Airway epithelial cell (primary cell): ENCODE results near the gene SIAE. TPM values are rescaled to one million over a fixed set of nuclear protein-coding genes. Genes with fewer than 3 reads are reported as not detected.

Experiments
- total RNA-seq: library from RNA; depleted of rRNA; stranded (reverse); fragments of >200 nt; gene quantifications from 2 replicates; pipeline ENCODE4 v1.2.3, GENCODE V29; 2015

The SIAE gene
- 8.6 and 15.2 TPM in 2 replicates for total RNA-seq

GRCh38 chr11:124673333-124674167 lies at the start of gene SIAE, which contains the start of gene SPA17:
TSS of gene SIAE (minus strand) at chr11:124673739. CDS start at chr11:124673708, 31 bp downstream.
TSS of gene SPA17 (plus strand) at chr11:124673904. CDS start at chr11:124675265, 1,361 bp downstream.

GRCh38 chr11:124622531-124623451 lies 50.7 kb downstream of the SIAE start, which contains the start of gene TBRG1:
TSS of gene TBRG1 (plus strand) at chr11:124622864. CDS start at chr11:124623084, 220 bp downstream.

GRCh38 chr11:124611064-124611463 lies 62.5 kb downstream of the SIAE start, which contains the start of gene PANX3:
TSS of gene PANX3 (plus strand) at chr11:124611428. CDS start at chr11:124611557, 129 bp downstream.

Other genes starting within 250 kb of the SIAE start
- not detected in 2 replicates for gene OR8B4, start 248.9 kb downstream of the SIAE start, total RNA-seq
- gene OR8B8, start 228.0 kb downstream of the SIAE start, total RNA-seq = not detected in 2 replicates
- gene OR8B12, start 130.1 kb downstream of the SIAE start, total RNA-seq = not detected in 2 replicates
- not detected in 2 replicates for gene OR8A1, start 103.7 kb downstream of the SIAE start, total RNA-seq
- not detected in 2 replicates for gene PANX3, start 62.3 kb downstream of the SIAE start, total RNA-seq
- 17.5 and 20.5 TPM in 2 replicates for gene TBRG1, start 50.9 kb downstream of the SIAE start, total RNA-seq
- gene SPA17, start 165 bp upstream of the SIAE start, total RNA-seq = 16.2 and 19.5 TPM in 2 replicates
- gene NRGN, start 66.2 kb upstream of the SIAE start, total RNA-seq = 0.28 and 1.7 TPM in 2 replicates
- 0.63 and 2.2 TPM in 2 replicates for gene VSIG2, start 78.5 kb upstream of the SIAE start, total RNA-seq
- gene ESAM, start 88.6 kb upstream of the SIAE start, total RNA-seq = not detected in 2 replicates
- 3.6 and 5.0 TPM in 2 replicates for gene MSANTD2, start 126.7 kb upstream of the SIAE start, total RNA-seq
- gene ROBO3, start 191.7 kb upstream of the SIAE start, total RNA-seq = 14.2 and 21.7 TPM in 2 replicates
- 0.35 TPM in 1 of 2 replicates, not detected in the other for gene ROBO4, start 224.1 kb upstream of the SIAE start, total RNA-seq
- gene HEPN1, start 245.5 kb upstream of the SIAE start, total RNA-seq = not detected in 2 replicates